Choroid plexus epithelial cell (primary cell): ENCODE results near the gene ATP1A3.

Source experiments
- DNase-seq: peaks from one replicate; pipeline ENCODE4 v3.0.0-alpha.2; 2010; ENCODE audit warnings: low read depth
- H3K4me3 ChIP-seq: 2 replicates; pipeline ENCODE4 v1.5.1; 2011; ENCODE audit warnings: low read depth, mild to moderate bottlenecking, control low read depth, low read length, moderate library complexity
- CTCF ChIP-seq: conservative IDR thresholded peaks from 2 replicates; pipeline ENCODE4 v1.5.1; 2011; ENCODE audit warnings: low read depth, mild to moderate bottlenecking, control low read depth, inconsistent platforms, low read length, moderate library complexity

The ATP1A3 gene

GRCh38 chr19:41957161-41957837, 36.7 kb downstream of the ATP1A3 start:
- H3K4me3 ChIP-seq, result peak overlapping the region; percentile 90
- no peak for DNase-seq
- no peak for TF ChIP-seq CTCF

- no peak overlapping the region for H3K4me3 ChIP-seq
- no peak for DNase-seq
- TF ChIP-seq CTCF, result no peak
Observed at GRCh38 chr19:41956621-41957020, 37.4 kb downstream of the ATP1A3 start.

- no peak for TF ChIP-seq CTCF
- no peak for DNase-seq
- H3K4me3 ChIP-seq, result no peak overlapping the region
Observed at GRCh38 chr19:41955521-41955920, 38.5 kb downstream of the ATP1A3 start.

- H3K4me3 ChIP-seq, result no peak overlapping the region
- peak; percentile 76 for DNase-seq
- peak; percentile 98 for TF ChIP-seq CTCF
Observed at GRCh38 chr19:41951686-41952172, 42.3 kb downstream of the ATP1A3 start.

GRCh38 chr19:41947091-41947490, 46.9 kb downstream of the ATP1A3 start:
- TF ChIP-seq CTCF, result no peak
- H3K4me3 ChIP-seq, result no peak overlapping the region
- no peak for DNase-seq

GRCh38 chr19:41945135-41945766, 48.8 kb downstream of the ATP1A3 start:
- TF ChIP-seq CTCF, result no peak
- no peak overlapping the region for H3K4me3 ChIP-seq
- no peak for DNase-seq

- no peak overlapping the region for H3K4me3 ChIP-seq
- no peak for DNase-seq
- no peak for TF ChIP-seq CTCF
Observed at GRCh38 chr19:41944336-41944735, 49.7 kb downstream of the ATP1A3 start.
